Measurements from ENCODE around the gene LINC00237. TPM values are rescaled to one million over a fixed set of nuclear protein-coding genes. Genes with fewer than 3 reads are reported as not detected.

Gene LINC00237
- total RNA-seq, 2 donors from 2014 or later: not detected

- no peaks in the 10 kb centered on the region for H3K9me3 ChIP-seq
- H3K4me3 ChIP-seq: no peak overlapping the region
- peaks cover 7% of the 10 kb centered on the region for H3K36me3 ChIP-seq
- no peak for TF ChIP-seq CTCF (IDR thresholded peaks at IDR 0.05)
- no peak for ATAC-seq (ENCODE audit: insufficient number of reproducible peaks, low FRiP score, low read depth)
- H3K4me1 ChIP-seq (ENCODE audit: control insufficient read depth in 1 of 2, low read depth in 2 of 2): no peaks in the 10 kb centered on the region
- DNase-seq (ENCODE audit: low spot score): no peak
- H3K27me3 ChIP-seq (replicated peaks; ENCODE audit: insufficient read depth): no peaks in the 10 kb centered on the region
- no peak overlapping the region for H3K27ac ChIP-seq
Measured at GRCh38 chr20:21139881-21140566, 33.9 kb upstream of the LINC00237 start.

GRCh38 chr20:21137078-21137477 is 30.9 kb upstream of the LINC00237 start:
- H3K9me3 ChIP-seq: no peaks in the 10 kb centered on the region
- H3K4me1 ChIP-seq (ENCODE audit: control insufficient read depth in 1 of 2, low read depth in 2 of 2): no peaks in the 10 kb centered on the region
- no peak overlapping the region for H3K4me3 ChIP-seq
- peaks cover 7% of the 10 kb centered on the region for H3K36me3 ChIP-seq
- H3K27ac ChIP-seq: no peak overlapping the region
- DNase-seq (ENCODE audit: low spot score) (no peak), ATAC-seq (ENCODE audit: insufficient number of reproducible peaks, low FRiP score, low read depth) (no peak)
- TF ChIP-seq CTCF (IDR thresholded peaks at IDR 0.05): no peak
- no peaks in the 10 kb centered on the region for H3K27me3 ChIP-seq (replicated peaks; ENCODE audit: insufficient read depth)

- no peak for TF ChIP-seq CTCF (IDR thresholded peaks at IDR 0.05)
- DNase-seq (ENCODE audit: low spot score): no peak
- H3K36me3 ChIP-seq: peaks cover 7% of the 10 kb centered on the region
- no peak overlapping the region for H3K4me3 ChIP-seq
- H3K27me3 ChIP-seq (replicated peaks; ENCODE audit: insufficient read depth): no peaks in the 10 kb centered on the region
- no peaks in the 10 kb centered on the region for H3K9me3 ChIP-seq
- H3K27ac ChIP-seq: no peak overlapping the region
- ATAC-seq (ENCODE audit: insufficient number of reproducible peaks, low FRiP score, low read depth): no peak
- H3K4me1 ChIP-seq (ENCODE audit: control insufficient read depth in 1 of 2, low read depth in 2 of 2): no peaks in the 10 kb centered on the region
Measured at GRCh38 chr20:21136015-21136732, 30.0 kb upstream of the LINC00237 start.

- H3K4me1 ChIP-seq (ENCODE audit: control insufficient read depth in 1 of 2, low read depth in 2 of 2): no peaks in the 10 kb centered on the region
- no peak for ATAC-seq (ENCODE audit: insufficient number of reproducible peaks, low FRiP score, low read depth)
- peaks cover 5% of the 10 kb centered on the region for H3K36me3 ChIP-seq
Measured at GRCh38 chr20:21134883-21135493, 28.8 kb upstream of the LINC00237 start.

More at GRCh38 chr20:21134883-21135493, 28.8 kb upstream of the LINC00237 start:
- no peak for TF ChIP-seq CTCF (IDR thresholded peaks at IDR 0.05)
- no peak overlapping the region for H3K4me3 ChIP-seq
- no peaks in the 10 kb centered on the region for H3K27me3 ChIP-seq (replicated peaks; ENCODE audit: insufficient read depth)
- H3K9me3 ChIP-seq: no peaks in the 10 kb centered on the region
- no peak overlapping the region for H3K27ac ChIP-seq
- no peak for DNase-seq (ENCODE audit: low spot score)
